Measurements from ENCODE around the gene ARMH2.

GRCh38 chr6:24798740-24799540 is at the start of gene ARMH2:
- TF ChIP-seq CTCF (IDR thresholded peaks at IDR 0.05) (no peak), POLR2A (IDR thresholded peaks at IDR 0.05) (no peak)
